Kasumi-1 (cell line): ENCODE results near the gene KIF15.
"Not testable (repeated sequence)": the region's sequence is repeated elsewhere in the genome, so short reads cannot be mapped to it uniquely, and the experiment has no call there.

Source experiments
- DNase-seq, 2 experiments: peaks; one replicate each; lab custom pipeline; 2025; lab: John Stamatoyannopoulos, UW

The KIF15 gene

GRCh38 chr3:44761424-44762169 lies at the start of gene KIF15, which contains the start of gene KIAA1143:
Gene KIF15, plus strand, starts transcription at chr3:44761794. Its CDS starts 72 bp downstream, at chr3:44761866.
Gene KIAA1143, minus strand, starts transcription at chr3:44761619. Its CDS starts 17 bp downstream, at chr3:44761602.
- DNase-seq, result peak; percentile 85 to 92

GRCh38 chr3:44712455-44713075 lies 49.0 kb upstream of the KIF15 start, which contains the start of gene ZNF502:
Gene ZNF502, plus strand, starts transcription at chr3:44712660. Its CDS starts 7,602 bp downstream, at chr3:44720262.
- DNase-seq, result no peak

GRCh38 chr3:44721231-44722102 lies 40.1 kb upstream of the KIF15 start:
- DNase-seq, result no peak

GRCh38 chr3:44722103-44722401 lies 39.5 kb upstream of the KIF15 start:
- DNase-seq, result no peak

- DNase-seq, result no peak
These were observed 32.1 kb upstream of the KIF15 start, which contains the start of gene ZNF501 for GRCh38 chr3:44729384-44729910. Gene ZNF501, plus strand, starts transcription at chr3:44729635. Its CDS starts 4,787 bp downstream, at chr3:44734422.

GRCh38 chr3:44734646-44735168 lies 26.9 kb upstream of the KIF15 start:
- DNase-seq, result no peak

- DNase-seq, result peak in 1 of 2 experiments; percentile 32
These were observed 532 bp upstream of the KIF15 start for GRCh38 chr3:44761101-44761423.

GRCh38 chr3:44762170-44762677 lies 630 bp downstream of the KIF15 start:
- peak in 1 of 2 experiments; percentile 42 for DNase-seq

GRCh38 chr3:44762690-44763089 lies 1.1 kb downstream of the KIF15 start:
- DNase-seq, result no peak

GRCh38 chr3:44764248-44764647 lies 2.7 kb downstream of the KIF15 start:
- DNase-seq, result no peak

GRCh38 chr3:44771424-44772098 lies 10.0 kb downstream of the KIF15 start:
- DNase-seq, result no peak

- DNase-seq, result no peak
These were observed 10.5 kb downstream of the KIF15 start for GRCh38 chr3:44772099-44772442.

- DNase-seq, result no peak
These were observed 21.3 kb downstream of the KIF15 start for GRCh38 chr3:44782891-44783290.

- DNase-seq, result no peak
These were observed 33.6 kb downstream of the KIF15 start for GRCh38 chr3:44795197-44795596.

GRCh38 chr3:44802011-44802410 lies 40.4 kb downstream of the KIF15 start:
- peak; percentile 6 to 7 for DNase-seq

- DNase-seq, result no peak
These were observed 41.7 kb downstream of the KIF15 start for GRCh38 chr3:44803298-44803697.

- no peak for DNase-seq
These were observed 44.4 kb downstream of the KIF15 start for GRCh38 chr3:44805960-44806359.

- DNase-seq, result no peak
These were observed 53.2 kb downstream of the KIF15 start for GRCh38 chr3:44814751-44815150.

- DNase-seq, result not testable (repeated sequence)
These were observed 54.7 kb downstream of the KIF15 start for GRCh38 chr3:44816334-44816733.

- DNase-seq, result not testable (repeated sequence)
These were observed 59.6 kb downstream of the KIF15 start for GRCh38 chr3:44821206-44821605.

GRCh38 chr3:44825264-44825925 lies 63.8 kb downstream of the KIF15 start:
- DNase-seq, result no peak
